HL-60/S4 (cell line): Measurements from ENCODE around the gene STAT4.

Source experiments
- in situ Hi-C: fragments of 300-500 bp; cut with MboI; formaldehyde crosslinking; loops from 2 replicates; pipeline ENCODE4 v1.14.3; 2022; ENCODE audit warnings: low sequenced_read_pairs

STAT4 gene

GRCh38 chr2:191108331-191108730, 42.5 kb downstream of the STAT4 start:
- in situ Hi-C loops = no loop called here

- in situ Hi-C loops = no loop called here
Observed at GRCh38 chr2:191105082-191105481, 45.7 kb downstream of the STAT4 start.

GRCh38 chr2:191103774-191104173, 47.0 kb downstream of the STAT4 start:
- in situ Hi-C loops = no loop called here

- in situ Hi-C loops = no loop called here
Observed at GRCh38 chr2:191100216-191100615, 50.6 kb downstream of the STAT4 start.

GRCh38 chr2:191087311-191087710, 63.5 kb downstream of the STAT4 start:
- in situ Hi-C loops = no loop called here

- in situ Hi-C loops = no loop called here
Observed at GRCh38 chr2:191086706-191087105, 64.1 kb downstream of the STAT4 start.

- in situ Hi-C loops = no loop called here
Observed at GRCh38 chr2:191083540-191083939, 67.3 kb downstream of the STAT4 start.

- in situ Hi-C loops = no loop called here
Observed at GRCh38 chr2:191082321-191082720, 68.5 kb downstream of the STAT4 start.

- in situ Hi-C loops = no loop called here
Observed at GRCh38 chr2:191081411-191082155, 69.2 kb downstream of the STAT4 start.

- in situ Hi-C loops = no loop called here
Observed at GRCh38 chr2:191078165-191078867, 72.5 kb downstream of the STAT4 start.

- in situ Hi-C loops = loop anchor here (25.0 kb wide), 1 partner anchor 442 kb away; no protein-coding TSS in a partner anchor
Observed at GRCh38 chr2:191070276-191070675, 80.5 kb downstream of the STAT4 start.

- in situ Hi-C loops = loop anchor here (25.0 kb wide), 1 partner anchor 443 kb away; no protein-coding TSS in a partner anchor
Observed at GRCh38 chr2:191069606-191070005, 81.2 kb downstream of the STAT4 start.

GRCh38 chr2:191066919-191067233, 83.9 kb downstream of the STAT4 start:
- in situ Hi-C loops = loop anchor here (25.0 kb wide), 1 partner anchor 445 kb away; no protein-coding TSS in a partner anchor

GRCh38 chr2:191066197-191066918, 84.4 kb downstream of the STAT4 start:
- in situ Hi-C loops = loop anchor here (25.0 kb wide), 1 partner anchor 446 kb away; no protein-coding TSS in a partner anchor

- in situ Hi-C loops = loop anchor here (25.0 kb wide), 1 partner anchor 447 kb away; no protein-coding TSS in a partner anchor
Observed at GRCh38 chr2:191065785-191066184, 85.0 kb downstream of the STAT4 start.

- in situ Hi-C loops = loop anchor here (25.0 kb wide), 1 partner anchor 448 kb away; no protein-coding TSS in a partner anchor
Observed at GRCh38 chr2:191064590-191064989, 86.2 kb downstream of the STAT4 start.

- in situ Hi-C loops = loop anchor here (25.0 kb wide), 1 partner anchor 449 kb away; no protein-coding TSS in a partner anchor
Observed at GRCh38 chr2:191063584-191063983, 87.2 kb downstream of the STAT4 start.

- in situ Hi-C loops = loop anchor here (25.0 kb wide), 1 partner anchor 451 kb away; no protein-coding TSS in a partner anchor
Observed at GRCh38 chr2:191061381-191061980, 89.3 kb downstream of the STAT4 start.

GRCh38 chr2:191059308-191059707, 91.5 kb downstream of the STAT4 start:
- in situ Hi-C loops = loop anchor here (25.0 kb wide), 1 partner anchor 453 kb away; no protein-coding TSS in a partner anchor

- in situ Hi-C loops = loop anchor here (25.0 kb wide), 1 partner anchor 456 kb away; no protein-coding TSS in a partner anchor
Observed at GRCh38 chr2:191056228-191056627, 94.6 kb downstream of the STAT4 start.

- in situ Hi-C loops = loop anchor here (25.0 kb wide), 1 partner anchor 459 kb away; no protein-coding TSS in a partner anchor
Observed at GRCh38 chr2:191053256-191053655, 97.5 kb downstream of the STAT4 start.
